ENCODE measurements around the gene SLC35A1.
"Not testable (repeated sequence)": the region's sequence is repeated elsewhere in the genome, so short reads cannot be mapped to it uniquely, and the experiment has no call there.

SLC35A1 gene

DNA sequence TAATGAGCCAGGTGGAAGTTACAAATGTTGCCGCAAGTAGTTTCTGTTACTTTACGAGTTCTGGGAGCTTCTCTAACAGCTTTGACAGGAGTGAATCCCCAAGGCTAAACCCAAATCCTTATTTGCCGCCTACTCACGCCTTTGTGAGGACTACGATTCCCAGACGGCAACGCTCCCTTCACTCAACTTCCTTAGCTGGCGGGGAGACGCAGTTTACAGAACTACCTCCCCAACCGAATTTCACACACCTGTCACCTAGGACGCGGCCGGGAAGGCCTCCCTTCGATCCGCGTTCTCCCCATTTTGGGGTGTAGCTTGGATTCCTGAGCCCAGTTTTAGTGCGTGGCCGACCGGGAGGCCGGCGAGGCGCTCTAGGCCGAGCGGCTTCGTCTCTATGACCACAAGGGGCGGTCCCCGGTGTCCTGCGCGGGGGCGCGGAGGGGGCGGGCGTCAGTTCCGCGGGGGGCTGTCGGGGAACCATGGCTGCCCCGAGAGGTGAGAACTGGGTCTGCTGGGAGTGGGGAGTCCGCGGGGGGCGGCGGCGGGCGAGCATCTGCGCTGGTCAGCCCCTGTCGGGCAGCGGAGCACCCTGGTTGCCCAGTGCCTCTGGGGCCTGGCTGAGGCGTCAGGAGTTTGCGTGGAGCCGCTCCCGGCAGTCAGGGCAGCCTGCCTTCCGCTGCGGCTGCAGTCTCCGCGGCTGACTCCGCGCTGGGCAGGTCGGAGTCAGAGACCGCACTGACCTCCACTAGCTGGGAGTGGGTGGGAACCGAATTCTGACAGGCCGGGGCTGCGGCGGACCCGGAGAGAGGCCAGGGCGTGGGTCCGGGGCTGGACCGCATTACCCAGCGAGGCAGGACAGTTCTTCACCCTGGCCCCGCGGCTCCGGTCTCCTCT, at the start of gene SLC35A1:
Gene SLC35A1, plus strand, starts transcription at position 450 of the 894 bp plus-strand sequence. Its CDS starts 30 bp downstream, at position 480.
- peak; percentile 93 for DNase-seq

DNA sequence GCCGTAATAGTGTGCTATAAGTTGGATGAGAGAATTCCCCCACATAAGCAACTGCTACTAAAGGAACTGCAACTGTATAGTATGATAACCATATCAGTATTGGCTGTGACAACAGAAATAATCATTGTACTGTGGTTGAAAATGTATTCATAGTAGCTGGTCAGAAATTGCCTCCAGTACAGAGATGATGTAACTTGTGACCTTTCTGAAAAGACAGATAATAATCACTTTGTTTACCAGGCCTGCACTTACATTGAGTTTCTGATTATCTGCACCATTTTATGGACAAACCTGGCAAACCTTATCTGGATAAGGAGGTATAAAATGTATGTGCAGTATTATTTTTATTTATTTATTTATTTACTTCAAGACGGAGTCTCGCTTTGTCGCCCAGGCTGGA, 46.0 kb upstream of the SLC35A1 start:
- DNase-seq, result no peak

GRCh38 chr6:87430499-87430898, 42.3 kb upstream of the SLC35A1 start:
- no peak for DNase-seq

DNA sequence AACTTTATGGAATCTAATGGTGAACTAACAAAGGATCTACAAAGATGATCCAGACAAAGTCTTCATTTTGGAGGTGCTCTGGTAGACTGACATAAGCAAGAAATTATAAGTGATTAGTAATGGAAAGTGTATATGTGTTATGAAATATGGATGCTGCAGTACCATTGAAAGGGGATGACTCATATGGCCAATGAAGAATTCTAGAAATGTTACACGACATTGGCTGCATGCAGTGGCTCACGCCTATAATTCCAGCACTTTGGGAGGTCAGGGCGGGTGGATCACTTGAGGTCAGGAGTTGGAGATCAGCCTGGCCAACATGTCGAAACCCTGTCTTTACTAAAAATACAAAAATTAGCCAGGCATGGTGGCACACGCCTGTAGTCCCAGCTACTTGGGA, 41.5 kb upstream of the SLC35A1 start:
- DNase-seq, result no peak

- DNase-seq, result peak; percentile 67
Observed at GRCh38 chr6:87436435-87436834, 36.3 kb upstream of the SLC35A1 start.

GRCh38 chr6:87441711-87442110, 31.1 kb upstream of the SLC35A1 start:
- no peak for DNase-seq

DNA sequence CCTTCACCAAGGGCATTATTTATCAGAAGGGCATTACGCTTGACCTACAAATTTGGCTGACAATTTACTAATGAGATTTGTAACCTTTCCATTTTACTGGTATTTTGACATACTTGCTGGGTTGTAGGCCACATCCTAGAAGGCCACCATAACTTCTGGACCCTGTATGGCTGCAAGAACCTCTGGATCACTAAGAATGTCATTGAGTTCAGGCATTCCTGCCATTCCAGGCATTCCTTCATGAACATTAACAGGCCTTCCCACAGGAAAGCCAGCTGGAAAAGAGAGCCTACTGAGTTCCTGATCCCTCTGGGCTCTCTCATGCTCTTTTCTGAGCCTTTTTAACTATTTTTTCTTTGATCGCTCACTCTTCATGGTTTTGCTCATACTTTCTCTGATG, 28.4 kb upstream of the SLC35A1 start:
- DNase-seq, result no peak

- DNase-seq, result no peak
Observed at GRCh38 chr6:87465051-87465450, 7.7 kb upstream of the SLC35A1 start.

DNA sequence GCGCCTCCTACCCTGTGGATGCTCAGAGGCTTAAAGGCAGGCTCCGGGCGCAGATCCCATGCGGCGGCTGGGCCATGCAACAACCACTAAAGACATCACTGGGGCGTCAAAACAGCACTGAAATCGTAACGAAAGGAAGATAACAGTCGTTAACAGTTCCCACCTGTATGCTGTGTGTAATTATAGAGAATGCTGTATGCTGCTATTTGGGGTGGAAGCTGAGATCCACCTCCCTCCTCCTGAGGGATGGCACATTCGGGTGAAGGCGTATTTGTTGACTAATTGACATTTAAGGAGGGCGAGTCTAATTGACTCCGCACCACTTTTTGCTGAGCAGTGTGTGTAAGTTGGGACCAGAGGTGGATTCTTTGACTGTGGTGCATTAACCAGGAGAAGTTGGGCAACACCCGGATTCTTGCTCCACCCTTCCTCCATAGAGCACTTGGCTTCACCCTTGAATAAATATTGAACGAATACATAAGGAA, 687 bp downstream of the SLC35A1 start:
- no peak for DNase-seq

- DNase-seq, result no peak
Observed at GRCh38 chr6:87481931-87482330, 9.2 kb downstream of the SLC35A1 start.

- no peak for DNase-seq
Observed at GRCh38 chr6:87482366-87482765, 9.6 kb downstream of the SLC35A1 start.

DNA sequence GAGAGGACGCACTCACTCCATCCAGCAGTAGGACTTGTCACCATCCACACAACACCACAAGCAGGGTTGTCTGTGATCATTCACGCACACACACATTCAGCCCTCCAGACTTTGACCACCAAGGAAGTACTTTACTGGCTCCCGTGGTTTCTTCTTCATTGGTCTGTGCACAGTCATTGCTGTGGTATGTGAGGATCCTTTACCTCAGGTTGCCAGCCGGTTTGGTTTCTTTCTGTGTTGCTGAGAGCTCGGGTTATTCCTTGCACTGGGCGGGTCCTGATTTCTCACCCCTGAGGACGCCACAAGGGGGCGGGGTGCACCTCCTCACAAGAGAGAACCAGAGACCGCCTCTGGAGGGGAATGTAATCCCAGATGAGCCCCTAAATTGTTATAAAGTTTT, 11.2 kb downstream of the SLC35A1 start:
- no peak for DNase-seq

- DNase-seq, result no peak
Observed at GRCh38 chr6:87484491-87484890, 11.7 kb downstream of the SLC35A1 start.

DNA sequence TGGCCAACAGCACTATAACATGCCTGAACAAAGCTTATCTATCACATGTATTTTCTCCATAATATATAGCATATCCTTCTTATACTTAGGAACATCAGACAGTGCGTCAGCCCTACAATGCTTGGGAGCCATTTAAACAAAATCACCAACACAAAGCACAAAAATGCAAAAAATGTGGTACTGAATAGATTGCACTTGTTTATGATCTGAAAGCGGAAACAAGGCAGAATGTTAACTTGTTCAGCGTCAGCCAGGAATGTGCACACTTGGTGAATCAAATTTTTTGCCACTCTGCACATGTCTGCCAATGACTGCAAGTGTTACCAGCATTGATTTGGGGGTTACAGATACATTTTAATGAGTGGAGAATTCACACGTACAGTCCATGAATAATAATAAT, 14.8 kb downstream of the SLC35A1 start:
- DNase-seq, result no peak

DNA sequence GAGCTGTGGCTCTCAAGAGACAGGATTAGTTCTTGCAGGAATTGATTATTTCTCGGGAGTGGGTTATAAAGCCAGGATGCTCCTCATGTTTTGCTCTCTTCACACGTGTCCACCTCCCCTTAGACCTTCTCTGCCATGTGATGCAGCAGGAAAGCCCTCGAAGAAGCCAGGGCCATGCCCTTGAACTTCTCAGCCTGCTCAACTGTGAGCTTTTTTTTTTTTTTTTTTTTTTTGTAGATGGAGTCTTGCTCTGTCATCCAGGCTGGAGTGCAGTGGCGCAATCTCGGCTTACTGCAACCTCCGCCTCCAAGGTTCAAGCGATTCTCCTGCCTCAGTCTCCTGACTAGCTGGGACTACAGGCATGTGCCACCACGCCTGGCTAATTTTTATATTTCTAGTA, 16.6 kb downstream of the SLC35A1 start:
- DNase-seq, result not testable (repeated sequence)

GRCh38 chr6:87494761-87495422, 22.1 kb downstream of the SLC35A1 start:
- DNase-seq, result no peak

DNA sequence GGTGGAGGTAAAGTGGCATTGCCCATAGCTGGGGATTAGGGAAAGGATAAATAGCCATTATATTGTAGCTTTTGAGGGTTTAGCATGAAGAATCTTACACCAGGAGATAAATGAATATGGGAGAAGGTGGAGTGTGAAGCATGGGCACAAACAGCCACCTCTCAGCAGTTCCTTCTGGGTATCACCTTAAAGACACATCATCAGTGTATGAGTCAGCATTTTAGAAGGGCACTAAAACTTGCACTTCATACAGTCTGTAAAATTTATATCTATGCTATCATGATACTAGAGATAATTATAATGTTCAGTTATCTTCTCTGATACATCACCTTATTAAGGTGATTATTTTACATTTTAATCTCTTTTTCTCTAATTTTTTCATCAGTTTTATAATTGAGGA, 25.3 kb downstream of the SLC35A1 start:
- DNase-seq, result no peak

- DNase-seq, result no peak
Observed at GRCh38 chr6:87501809-87502572, 29.2 kb downstream of the SLC35A1 start.

GRCh38 chr6:87504441-87504840, 31.7 kb downstream of the SLC35A1 start:
- no peak for DNase-seq

- no peak for DNase-seq
Observed at GRCh38 chr6:87514831-87515230, 42.1 kb downstream of the SLC35A1 start.

DNA sequence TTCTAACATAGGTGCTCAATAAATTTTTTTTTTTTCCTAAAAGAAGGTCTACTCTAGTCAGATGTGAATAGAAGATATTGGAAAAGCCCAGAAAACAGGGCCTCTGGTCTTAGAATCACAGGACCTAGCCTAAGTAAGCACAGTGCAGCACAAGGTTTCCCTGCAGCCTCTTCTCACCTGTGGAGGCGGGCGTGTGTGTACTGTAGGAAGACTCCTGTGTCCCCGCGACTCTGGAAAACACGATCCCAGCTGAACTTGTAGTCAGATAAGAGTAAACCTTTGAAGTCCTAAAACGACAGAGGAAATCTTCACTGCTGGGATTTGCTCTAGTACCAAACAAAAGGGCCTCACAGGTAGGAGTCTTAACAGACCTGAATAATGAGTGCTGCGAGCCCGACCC, 45.7 kb downstream of the SLC35A1 start:
- DNase-seq, result no peak

GRCh38 chr6:87522686-87523085, 49.9 kb downstream of the SLC35A1 start:
- DNase-seq, result no peak

DNA sequence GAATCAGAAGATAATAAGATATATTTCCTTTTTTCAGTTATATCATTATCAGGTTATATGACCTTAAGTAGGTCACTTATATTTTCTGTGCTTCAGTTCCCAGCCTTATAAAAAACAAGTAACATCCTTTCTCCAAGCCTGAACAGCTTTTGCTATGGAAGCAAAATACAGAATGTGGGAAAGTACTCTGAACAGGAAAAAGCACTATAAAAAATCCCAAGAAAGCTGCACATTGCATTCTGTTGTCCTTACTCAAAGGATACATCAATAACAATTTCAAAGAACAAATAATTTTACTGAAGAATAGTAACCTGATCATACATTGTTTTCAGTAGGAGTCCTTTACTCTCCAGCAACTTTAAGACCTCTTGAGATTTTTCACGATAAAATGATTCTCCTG, 56.4 kb downstream of the SLC35A1 start:
- DNase-seq, result no peak
